ENCODE measurements around the gene PKP4. TPM values are rescaled to one million over a fixed set of nuclear protein-coding genes. Genes with fewer than 3 reads are reported as not detected.

PKP4 gene
- total RNA-seq, 1 donor = 47.4 TPM

- Histone ChIP-seq H3K4me3 (ENCODE audit: insufficient read depth, low read length) (no peak overlapping the region), H3K4me2 (ENCODE audit: insufficient read depth, low read length) (peak overlapping the region; percentile 70), H3K79me2 (ENCODE audit: insufficient read depth, low read length) (peaks cover 90% of the 10 kb centered on the region), H4K20me1 (ENCODE audit: insufficient read depth, low read length) (peaks cover 4% of the 10 kb centered on the region), H3K9me3 (ENCODE audit: low read depth, low read length) (no peaks in the 10 kb centered on the region), H3K4me1 (ENCODE audit: insufficient read depth, low read length) (peaks cover 29% of the 10 kb centered on the region), H3K27ac (ENCODE audit: low read depth, low read length) (peak overlapping the region; percentile 88), H3K27me3 (ENCODE audit: insufficient read depth, low read length) (no peaks in the 10 kb centered on the region), H2AFZ (ENCODE audit: low read length) (no peak overlapping the region), H3K36me3 (ENCODE audit: insufficient read depth, low read length) (no peaks in the 10 kb centered on the region)
- DNase-seq (ENCODE audit: insufficient read length, low spot score, missing footprints) = peak; percentile 86
- no peak for TF ChIP-seq CTCF (IDR thresholded peaks at IDR 0.05; ENCODE audit: extremely low read depth, low read depth, low read length)
Measured at GRCh38 chr2:158487419-158487818, 30.7 kb downstream of the PKP4 start.

GRCh38 chr2:158488442-158489216, 31.9 kb downstream of the PKP4 start:
- TF ChIP-seq CTCF (IDR thresholded peaks at IDR 0.05; ENCODE audit: extremely low read depth, low read depth, low read length) = no peak
- Histone ChIP-seq H3K79me2 (ENCODE audit: insufficient read depth, low read length) (peaks cover 86% of the 10 kb centered on the region), H3K4me1 (ENCODE audit: insufficient read depth, low read length) (peaks cover 29% of the 10 kb centered on the region), H3K4me3 (ENCODE audit: insufficient read depth, low read length) (no peak overlapping the region), H3K27me3 (ENCODE audit: insufficient read depth, low read length) (no peaks in the 10 kb centered on the region), H4K20me1 (ENCODE audit: insufficient read depth, low read length) (peaks cover 4% of the 10 kb centered on the region), H3K4me2 (ENCODE audit: insufficient read depth, low read length) (no peak overlapping the region), H3K27ac (ENCODE audit: low read depth, low read length) (no peak overlapping the region), H2AFZ (ENCODE audit: low read length) (no peak overlapping the region), H3K9me3 (ENCODE audit: low read depth, low read length) (no peaks in the 10 kb centered on the region), H3K36me3 (ENCODE audit: insufficient read depth, low read length) (no peaks in the 10 kb centered on the region)
- no peak for DNase-seq (ENCODE audit: insufficient read length, low spot score, missing footprints)

GRCh38 chr2:158489366-158490112, 32.8 kb downstream of the PKP4 start:
- Histone ChIP-seq H3K79me2 (ENCODE audit: insufficient read depth, low read length) (peaks cover 88% of the 10 kb centered on the region), H4K20me1 (ENCODE audit: insufficient read depth, low read length) (peaks cover 4% of the 10 kb centered on the region), H3K27ac (ENCODE audit: low read depth, low read length) (no peak overlapping the region), H3K4me2 (ENCODE audit: insufficient read depth, low read length) (no peak overlapping the region), H3K9me3 (ENCODE audit: low read depth, low read length) (no peaks in the 10 kb centered on the region), H3K36me3 (ENCODE audit: insufficient read depth, low read length) (no peaks in the 10 kb centered on the region), H3K4me1 (ENCODE audit: insufficient read depth, low read length) (peaks cover 35% of the 10 kb centered on the region), H2AFZ (ENCODE audit: low read length) (no peak overlapping the region), H3K4me3 (ENCODE audit: insufficient read depth, low read length) (no peak overlapping the region), H3K27me3 (ENCODE audit: insufficient read depth, low read length) (no peaks in the 10 kb centered on the region)
- TF ChIP-seq CTCF (IDR thresholded peaks at IDR 0.05; ENCODE audit: extremely low read depth, low read depth, low read length) = no peak
- no peak for DNase-seq (ENCODE audit: insufficient read length, low spot score, missing footprints)

GRCh38 chr2:158491072-158491471, 34.3 kb downstream of the PKP4 start:
- Histone ChIP-seq H2AFZ (ENCODE audit: low read length) (no peak overlapping the region), H3K4me2 (ENCODE audit: insufficient read depth, low read length) (no peak overlapping the region), H3K79me2 (ENCODE audit: insufficient read depth, low read length) (peaks cover 79% of the 10 kb centered on the region)

More at GRCh38 chr2:158491072-158491471, 34.3 kb downstream of the PKP4 start:
- H3K27me3 ChIP-seq (ENCODE audit: insufficient read depth, low read length) = no peaks in the 10 kb centered on the region
- no peak overlapping the region for H3K4me3 ChIP-seq (ENCODE audit: insufficient read depth, low read length)
- no peak for DNase-seq (ENCODE audit: insufficient read length, low spot score, missing footprints)
- no peak for TF ChIP-seq CTCF (IDR thresholded peaks at IDR 0.05; ENCODE audit: extremely low read depth, low read depth, low read length)
- H3K36me3 ChIP-seq (ENCODE audit: insufficient read depth, low read length) = no peaks in the 10 kb centered on the region
- H3K27ac ChIP-seq (ENCODE audit: low read depth, low read length) = no peak overlapping the region
- H3K9me3 ChIP-seq (ENCODE audit: low read depth, low read length) = no peaks in the 10 kb centered on the region
- H3K4me1 ChIP-seq (ENCODE audit: insufficient read depth, low read length) = peaks cover 39% of the 10 kb centered on the region
- peaks cover 4% of the 10 kb centered on the region for H4K20me1 ChIP-seq (ENCODE audit: insufficient read depth, low read length)

Data from osteoblast (primary cell).